Upper lobe of left lung (tissue), 4 donors: ENCODE data around the gene SCGB1C1.

Source experiments
- POLR2AphosphoS5 ChIP-seq, 2 donors: sonication (generic); formaldehyde crosslinking; IDR thresholded peaks; one replicate each; pipeline ENCODE4 v1.5.1; 2017; ENCODE audit warnings: antibody characterized with exemption in 2 of 2
- TF ChIP-seq, protein P1 (sequence below), 6 experiments: fragments of 450-650 bp in 4 of 6; fragments of 200-600 bp in 2 of 6; sonication (generic) in 2 of 6; IDR thresholded peaks; one replicate each; pipeline ENCODE4 v1.5.1; 2016 to 2019; ENCODE audit warnings: antibody characterized with exemption in 6 of 6

DNA sequence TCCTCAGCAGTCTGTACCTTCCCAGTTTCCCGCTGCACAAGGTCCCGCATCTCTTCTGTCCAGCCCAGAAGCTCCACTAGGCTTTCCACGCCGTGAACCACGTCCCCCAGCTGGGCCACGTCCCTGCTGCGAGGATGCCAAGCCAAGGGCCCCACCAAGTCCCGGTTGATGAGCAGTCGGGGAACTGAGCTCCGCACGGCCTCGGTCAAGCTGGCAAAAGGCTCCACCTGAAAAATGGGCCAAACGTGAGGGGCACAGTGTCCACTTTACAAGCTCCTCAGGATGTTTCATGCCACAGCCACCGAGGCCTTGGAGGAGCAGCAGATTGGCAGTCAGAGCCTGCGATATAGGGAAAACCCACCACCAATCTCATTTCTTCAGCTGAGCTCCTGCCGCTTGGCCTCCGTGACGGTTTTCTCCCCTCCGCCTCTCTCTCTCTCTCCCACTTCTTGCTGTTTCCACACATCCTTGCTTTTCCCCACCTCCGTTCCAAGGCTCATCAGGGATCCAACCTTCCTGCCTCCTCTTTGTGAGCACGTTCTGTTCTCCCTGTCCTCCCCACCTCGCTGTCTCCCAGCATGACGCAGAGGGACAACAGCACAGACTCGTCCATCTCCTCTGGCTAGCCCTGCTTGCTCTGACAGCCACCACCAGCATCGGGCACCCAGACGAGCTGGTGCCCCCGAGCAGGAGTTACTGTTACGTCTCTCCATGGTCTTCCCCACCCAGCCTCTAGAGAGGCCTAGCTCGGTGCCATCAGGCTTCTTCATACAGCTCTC, 26.1 kb downstream of the SCGB1C1 start:
- TF ChIP-seq, protein P1, sequence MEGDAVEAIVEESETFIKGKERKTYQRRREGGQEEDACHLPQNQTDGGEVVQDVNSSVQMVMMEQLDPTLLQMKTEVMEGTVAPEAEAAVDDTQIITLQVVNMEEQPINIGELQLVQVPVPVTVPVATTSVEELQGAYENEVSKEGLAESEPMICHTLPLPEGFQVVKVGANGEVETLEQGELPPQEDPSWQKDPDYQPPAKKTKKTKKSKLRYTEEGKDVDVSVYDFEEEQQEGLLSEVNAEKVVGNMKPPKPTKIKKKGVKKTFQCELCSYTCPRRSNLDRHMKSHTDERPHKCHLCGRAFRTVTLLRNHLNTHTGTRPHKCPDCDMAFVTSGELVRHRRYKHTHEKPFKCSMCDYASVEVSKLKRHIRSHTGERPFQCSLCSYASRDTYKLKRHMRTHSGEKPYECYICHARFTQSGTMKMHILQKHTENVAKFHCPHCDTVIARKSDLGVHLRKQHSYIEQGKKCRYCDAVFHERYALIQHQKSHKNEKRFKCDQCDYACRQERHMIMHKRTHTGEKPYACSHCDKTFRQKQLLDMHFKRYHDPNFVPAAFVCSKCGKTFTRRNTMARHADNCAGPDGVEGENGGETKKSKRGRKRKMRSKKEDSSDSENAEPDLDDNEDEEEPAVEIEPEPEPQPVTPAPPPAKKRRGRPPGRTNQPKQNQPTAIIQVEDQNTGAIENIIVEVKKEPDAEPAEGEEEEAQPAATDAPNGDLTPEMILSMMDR (IDR thresholded peaks at IDR 0.05) = no peak
- TF ChIP-seq POLR2AphosphoS5 (IDR thresholded peaks at IDR 0.05) = no peak
